Measurements from ENCODE around the gene SOD1. TPM values are rescaled to one million over a fixed set of nuclear protein-coding genes. Genes with fewer than 3 reads are reported as not detected.

Gene SOD1
- total RNA-seq, 4 donors from 2014 or later = 249 to 453 (median 377) TPM

- no peak overlapping the region for H3K4me3 ChIP-seq
- in situ Hi-C loops (cut with MboI; ENCODE audit: low sequenced_read_pairs in 4 of 4) (no loop called here), intact Hi-C loops (cut with DNase I; ENCODE audit: low total_unique reads) (no loop called here)
- H3K27me3 ChIP-seq = no peaks in the 10 kb centered on the region
- ATAC-seq = no peak
- TF ChIP-seq CTCF (IDR thresholded peaks at IDR 0.05 in 4 of 5, conservative IDR thresholded peaks at IDR 0.05 in 1 of 5) (no peak), POLR2A (IDR thresholded peaks at IDR 0.05) (no peak)
- peaks cover 0 to 63% of the 10 kb centered on the region in 2 donors for H3K36me3 ChIP-seq
- DNase-seq = no peak
- H3K9me3 ChIP-seq = no peaks in the 10 kb centered on the region
- H3K27ac ChIP-seq = peak overlapping the region in 1 of 4 donors; percentile 32
- H3K4me1 ChIP-seq = peaks cover 4 to 7% of the 10 kb centered on the region in 2 donors
These were observed 10.6 kb downstream of the SOD1 start for GRCh38 chr21:31670070-31670469.

GRCh38 chr21:31671146-31671716, 11.7 kb downstream of the SOD1 start:
- DNase-seq (no peak), ATAC-seq (no peak)
- in situ Hi-C loops (cut with MboI; ENCODE audit: low sequenced_read_pairs in 4 of 4) (no loop called here), intact Hi-C loops (cut with DNase I; ENCODE audit: low total_unique reads) (no loop called here)
- Histone ChIP-seq H3K9me3 (no peaks in the 10 kb centered on the region), H3K36me3 (peaks cover 0 to 60% of the 10 kb centered on the region in 2 donors), H3K4me3 (no peak overlapping the region), H3K27me3 (no peaks in the 10 kb centered on the region), H3K27ac (no peak overlapping the region), H3K4me1 (no peaks in the 10 kb centered on the region)
- TF ChIP-seq CTCF (IDR thresholded peaks at IDR 0.05 in 4 of 5, conservative IDR thresholded peaks at IDR 0.05 in 1 of 5) (no peak), POLR2A (IDR thresholded peaks at IDR 0.05) (no peak)

DNA sequence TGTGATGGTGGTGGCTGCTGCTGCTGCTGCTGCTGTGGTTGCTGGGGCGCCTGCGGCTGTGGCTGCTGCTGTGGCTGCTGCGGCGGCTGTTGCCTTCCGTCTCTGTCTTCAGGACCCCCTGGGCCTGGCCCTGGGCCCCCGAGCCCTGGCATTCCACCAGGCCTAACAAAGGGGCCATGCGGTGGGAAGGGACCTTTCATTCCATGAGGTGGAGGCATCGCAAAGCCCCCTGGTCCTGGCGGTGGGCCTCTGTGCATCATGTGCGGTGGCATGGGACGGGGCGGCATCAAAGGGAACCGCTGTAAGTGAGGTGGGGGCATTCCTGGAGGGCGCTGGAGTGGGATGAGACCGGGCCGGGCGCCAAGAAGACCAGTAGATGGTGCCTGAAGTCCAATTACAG, 12.4 kb downstream of the SOD1 start:
- H3K9me3 ChIP-seq = no peaks in the 10 kb centered on the region
- in situ Hi-C loops (cut with MboI; ENCODE audit: low sequenced_read_pairs in 4 of 4) = no loop called here

DNA sequence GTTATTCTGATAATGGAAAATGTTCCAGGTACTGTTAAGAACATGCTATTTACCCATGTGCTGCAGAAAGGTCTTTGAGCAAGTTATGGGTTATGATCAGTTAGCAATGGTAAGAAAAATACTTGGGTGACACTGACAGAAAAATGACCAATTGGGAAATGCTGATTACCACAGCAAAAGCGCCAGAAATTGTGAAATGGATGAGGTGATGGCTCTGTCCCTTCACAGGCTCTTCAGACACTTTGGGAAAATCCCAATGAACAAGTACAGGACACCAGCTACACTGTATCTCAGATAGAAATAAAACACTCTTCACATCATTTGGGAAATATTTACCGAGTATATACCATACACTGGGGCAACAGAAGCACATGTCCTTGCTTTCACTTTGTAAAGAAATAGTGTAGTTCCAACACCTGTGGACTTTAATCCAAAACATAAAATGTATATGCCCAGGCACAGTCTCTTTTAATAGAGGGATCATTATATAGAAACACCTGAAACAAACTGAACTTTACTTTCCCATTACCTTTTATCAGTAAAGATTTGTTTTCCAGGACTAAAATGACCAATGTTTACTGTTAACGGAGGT, 13.9 kb downstream of the SOD1 start:
- intact Hi-C loops (cut with DNase I; ENCODE audit: low total_unique reads) (no loop called here), in situ Hi-C loops (cut with MboI; ENCODE audit: low sequenced_read_pairs in 4 of 4) (no loop called here)
- DNase-seq = no peak
- TF ChIP-seq POLR2A (IDR thresholded peaks at IDR 0.05) = no peak
- no peak for TF ChIP-seq CTCF (IDR thresholded peaks at IDR 0.05 in 4 of 5, conservative IDR thresholded peaks at IDR 0.05 in 1 of 5)
- no peak for ATAC-seq
- Histone ChIP-seq H3K36me3 (peaks cover 0 to 44% of the 10 kb centered on the region in 2 donors), H3K4me3 (no peak overlapping the region), H3K27me3 (no peaks in the 10 kb centered on the region), H3K9me3 (no peaks in the 10 kb centered on the region), H3K27ac (no peak overlapping the region), H3K4me1 (no peaks in the 10 kb centered on the region)

More for the DNA sequence above, 12.4 kb downstream of the SOD1 start:
- ATAC-seq = no peak
- Histone ChIP-seq H3K27ac (no peak overlapping the region), H3K4me3 (no peak overlapping the region), H3K36me3 (peaks cover 0 to 54% of the 10 kb centered on the region in 2 donors), H3K27me3 (no peaks in the 10 kb centered on the region), H3K4me1 (no peaks in the 10 kb centered on the region)
- intact Hi-C loops (cut with DNase I; ENCODE audit: low total_unique reads) = no loop called here
- DNase-seq = no peak
- TF ChIP-seq CTCF (IDR thresholded peaks at IDR 0.05 in 4 of 5, conservative IDR thresholded peaks at IDR 0.05 in 1 of 5) (no peak), POLR2A (IDR thresholded peaks at IDR 0.05) (no peak)
